Liver (tissue), 9 donors: ENCODE data around the gene MED26. TPM values are rescaled to one million over a fixed set of nuclear protein-coding genes. Genes with fewer than 3 reads are reported as not detected.

Experiments used
- DNase-seq: peaks from one replicate; pipeline ENCODE4 v3.0.0-alpha.2; 2017; ENCODE audit warnings: low spot score
- H3K27ac ChIP-seq, 2 donors: one replicate each; pipeline ENCODE4 v1.7.0; 2013; ENCODE audit warnings: inconsistent platforms in 2 of 2, low read length in 2 of 2, control low read depth in 1 of 2, low read depth in 1 of 2, mild to moderate bottlenecking in 1 of 2
- H3K27me3 ChIP-seq, 4 donors: one replicate each; pipeline versions ENCODE4 v1.6.1 to v1.7.0; 2013; ENCODE audit warnings: low read length in 3 of 4, inconsistent platforms in 1 of 4, mild to moderate bottlenecking in 1 of 4, moderate library complexity in 1 of 4; ENCODE audit not compliant: control insufficient read depth in 4 of 4, insufficient read depth in 4 of 4
- H3K36me3 ChIP-seq, 4 donors: one replicate each; pipeline versions ENCODE4 v1.6.1 to v1.7.0; 2013; ENCODE audit warnings: low read length in 3 of 4, mild to moderate bottlenecking in 3 of 4, low read depth in 1 of 4, moderate library complexity in 1 of 4; ENCODE audit not compliant: control insufficient read depth in 4 of 4, insufficient read depth in 3 of 4
- H3K4me1 ChIP-seq, 4 donors: one replicate each; pipeline versions ENCODE4 v1.6.1 to v1.7.0; 2013; ENCODE audit warnings: low read length in 3 of 4, mild to moderate bottlenecking in 3 of 4, moderate library complexity in 1 of 4; ENCODE audit not compliant: control insufficient read depth in 4 of 4, insufficient read depth in 4 of 4
- H3K4me3 ChIP-seq, 3 donors: one replicate each; pipeline versions ENCODE4 v1.6.1 to v1.7.0; 2013; ENCODE audit warnings: low read length in 3 of 3, control low read depth in 1 of 3, low read depth in 1 of 3, mild to moderate bottlenecking in 1 of 3
- H3K9ac ChIP-seq, 2 donors: one replicate each; pipeline ENCODE4 v1.7.0; 2013; ENCODE audit warnings: low read length in 2 of 2, mild to moderate bottlenecking in 2 of 2, moderate library complexity in 2 of 2, control low read depth in 1 of 2, low read depth in 1 of 2
- H3K9me3 ChIP-seq, 4 donors: one replicate each; pipeline versions ENCODE4 v1.6.1 to v1.7.0; 2013; ENCODE audit warnings: low read length in 3 of 4; ENCODE audit not compliant: control insufficient read depth in 4 of 4
- ATF3 ChIP-seq: IDR thresholded peaks from 2 replicates; pipeline ENCODE4 v1.6.1; 2016; ENCODE audit warnings: antibody characterized with exemption
- CTCF ChIP-seq: fragments of 150-350 bp; IDR thresholded peaks from 2 replicates; pipeline ENCODE4 v1.5.1; 2017; ENCODE audit warnings: improper control_type of control experiment, low read depth, low read length; ENCODE audit not compliant: missing input control
- EGR1 ChIP-seq, 2 donors: IDR thresholded peaks; 2 replicates each; pipeline ENCODE4 v1.6.1; 2016 to 2018; ENCODE audit warnings: antibody characterized with exemption in 2 of 2, low read depth in 2 of 2
- FOXA1 ChIP-seq: IDR thresholded peaks from 2 replicates; pipeline ENCODE4 v1.6.1; 2016; ENCODE audit warnings: antibody characterized with exemption
- FOXA2 ChIP-seq: IDR thresholded peaks from 2 replicates; pipeline ENCODE4 v1.6.1; 2016; ENCODE audit warnings: antibody characterized with exemption
- GABPA ChIP-seq, 2 donors: IDR thresholded peaks in 1 of 2; conservative IDR thresholded peaks in 1 of 2; 2 replicates each; pipeline ENCODE4 v1.6.1; 2016; ENCODE audit warnings: antibody characterized with exemption in 2 of 2, mild to moderate bottlenecking in 1 of 2, moderate library complexity in 1 of 2
- HNF4A ChIP-seq, 2 donors: conservative IDR thresholded peaks; 2 replicates each; pipeline ENCODE4 v1.6.1; 2016; ENCODE audit warnings: antibody characterized with exemption in 2 of 2, mild to moderate bottlenecking in 2 of 2
- HNF4G ChIP-seq: IDR thresholded peaks from 2 replicates; pipeline ENCODE4 v1.6.1; 2016; ENCODE audit warnings: antibody characterized with exemption
- JUND ChIP-seq, 2 donors: IDR thresholded peaks; 2 replicates each; pipeline ENCODE4 v1.6.1; 2016; ENCODE audit warnings: antibody characterized with exemption in 2 of 2
- MAX ChIP-seq: IDR thresholded peaks from 2 replicates; pipeline ENCODE4 v1.6.1; 2016; ENCODE audit warnings: antibody characterized with exemption
- NR2F2 ChIP-seq: IDR thresholded peaks from 2 replicates; pipeline ENCODE4 v1.6.1; 2016; ENCODE audit warnings: antibody characterized with exemption
- RAD21 ChIP-seq, 2 donors: IDR thresholded peaks; 2 replicates each; pipeline ENCODE4 v1.6.1; 2016; ENCODE audit warnings: antibody characterized with exemption in 2 of 2, mild to moderate bottlenecking in 2 of 2
- REST ChIP-seq: IDR thresholded peaks from 2 replicates; pipeline ENCODE4 v1.6.1; 2016; ENCODE audit warnings: antibody characterized with exemption, mild to moderate bottlenecking
- SP1 ChIP-seq: IDR thresholded peaks from 2 replicates; pipeline ENCODE4 v1.6.1; 2018; ENCODE audit warnings: antibody characterized with exemption, mild to moderate bottlenecking
- TAF1 ChIP-seq: conservative IDR thresholded peaks from 2 replicates; pipeline ENCODE4 v1.6.1; 2016; ENCODE audit warnings: antibody characterized with exemption, mild to moderate bottlenecking
- YY1 ChIP-seq: IDR thresholded peaks from 2 replicates; pipeline ENCODE4 v1.6.1; 2016; ENCODE audit warnings: antibody characterized with exemption, mild to moderate bottlenecking
- ZBTB33 ChIP-seq: IDR thresholded peaks from 2 replicates; pipeline ENCODE4 v1.6.1; 2016; ENCODE audit warnings: antibody characterized with exemption
- WGBS: extraction: QIAGEN DNeasy Blood & Tissue Kit; methylation state at CpG from one replicate; pipeline ENCODE4 v1.1.7; 2013; 5-methylcytosine and 5-hydroxymethylcytosine counted together
- polyA plus RNA-seq, 2 donors: library from polyadenylated mRNA; stranded (reverse) in 1 of 2; unstranded in 1 of 2; fragments of 200-250 nt in 1 of 2; fragments of >200 nt in 1 of 2; fragmentation: Nextera tagmentation in 1 of 2; extraction: Ambion mirVana in 1 of 2; gene quantifications; one replicate each; pipeline versions ENCODE4 v1.2.1 to v1.2.3, GENCODE V29; 2013 to 2015
- total RNA-seq, 2 donors: library from RNA; depleted of rRNA; stranded (reverse); fragments of >200 nt; gene quantifications; one replicate each; pipeline ENCODE4 v1.2.3, GENCODE V29; 2014
- donor health status: healthy.
- donor health status: healthy.
- donor health status: healthy.
- donor health status: healthy.
- donor health status: healthy.

The MED26 gene
- total and polyA plus RNA-seq, 4 donors: 1.5 to 3.8 (median 3.2) TPM

GRCh38 chr19:16576690-16577530 lies 51.1 kb downstream of the MED26 start:
- TF ChIP-seq HNF4A (conservative IDR thresholded peaks at IDR 0.05) (no peak), RAD21 (IDR thresholded peaks at IDR 0.05) (no peak), REST (no peak), SP1 (no peak), TAF1 (no peak), ZBTB33 (no peak), ATF3 (no peak), GABPA (IDR thresholded peaks at IDR 0.05 in 1 of 2, conservative IDR thresholded peaks at IDR 0.05 in 1 of 2) (no peak), EGR1 (IDR thresholded peaks at IDR 0.05; ENCODE audit: low read depth in 2 of 2) (no peak)

GRCh38 chr19:16575861-16576689 lies 51.9 kb downstream of the MED26 start:
- peak overlapping the region; percentile 67 to 75 for H3K27ac ChIP-seq
- H3K9me3 ChIP-seq: no peaks in the 10 kb centered on the region
- DNase-seq: no peak
- H3K4me3 ChIP-seq: no peak overlapping the region
- H3K4me1 ChIP-seq: peaks cover 23 to 53% (median 47%) of the 10 kb centered on the region in 4 donors
- H3K9ac ChIP-seq: no peak overlapping the region
- WGBS: 62% methylated on average over 48 of the region's 48 CpGs
- H3K36me3 ChIP-seq: peaks cover 4 to 11% (median 7%) of the 10 kb centered on the region in 4 donors
- no peaks in the 10 kb centered on the region for H3K27me3 ChIP-seq
- TF ChIP-seq GABPA (IDR thresholded peaks at IDR 0.05 in 1 of 2, conservative IDR thresholded peaks at IDR 0.05 in 1 of 2) (peak in 1 of 2 donors; percentile 73), HNF4A (conservative IDR thresholded peaks at IDR 0.05) (peak; percentile 59 to 66), FOXA1 (no peak), RAD21 (IDR thresholded peaks at IDR 0.05) (peak in 1 of 2 donors; percentile 44), YY1 (no peak), MAX (peak; percentile 93), CTCF (no peak), HNF4G (no peak), JUND (IDR thresholded peaks at IDR 0.05) (no peak), ZBTB33 (no peak), NR2F2 (peak; percentile 79), FOXA2 (no peak)

More at GRCh38 chr19:16576690-16577530, 51.1 kb downstream of the MED26 start:
- H3K27me3 ChIP-seq: no peaks in the 10 kb centered on the region
- H3K9me3 ChIP-seq: no peaks in the 10 kb centered on the region
- DNase-seq: no peak
- H3K27ac ChIP-seq: peak overlapping the region; percentile 67 to 75
- H3K4me1 ChIP-seq: peaks cover 19 to 47% (median 42%) of the 10 kb centered on the region in 4 donors
- no peak overlapping the region for H3K9ac ChIP-seq
- no peak overlapping the region for H3K4me3 ChIP-seq
- H3K36me3 ChIP-seq: peaks cover 4 to 11% (median 7%) of the 10 kb centered on the region in 4 donors
- 94% methylated on average over 52 of the region's 52 CpGs for WGBS
